Fibroblast of lung (primary cell): ENCODE measurements around the gene INHBE. TPM values are rescaled to one million over a fixed set of nuclear protein-coding genes. Genes with fewer than 3 reads are reported as not detected.

ENCODE experiments used
- DNase-seq, 2 donors: peaks; one replicate each; pipeline versions ENCODE4 v3.0.0 to v3.0.0-alpha.2; 2010; ENCODE audit warnings: low read depth in 2 of 2
- H2AFZ ChIP-seq: 2 replicates; pipeline ENCODE4 v1.5.1; 2012; ENCODE audit warnings: low read length, control low read depth, inconsistent platforms
- H3K27ac ChIP-seq: 2 replicates; pipeline ENCODE4 v1.5.1; 2011; ENCODE audit warnings: low read length, control low read depth; ENCODE audit not compliant: insufficient read depth
- H3K27me3 ChIP-seq: 2 replicates; pipeline ENCODE4 v1.5.1; 2011; ENCODE audit warnings: mild to moderate bottlenecking, low read length; ENCODE audit not compliant: control insufficient read depth, insufficient read depth
- H3K36me3 ChIP-seq: 2 replicates; pipeline ENCODE4 v1.5.1; 2011; ENCODE audit warnings: low read length; ENCODE audit not compliant: control insufficient read depth, insufficient read depth
- H3K4me1 ChIP-seq: 2 replicates; pipeline ENCODE4 v1.5.1; 2011; ENCODE audit warnings: low read length; ENCODE audit not compliant: control insufficient read depth, insufficient read depth; ENCODE audit errors: extremely low read depth
- H3K4me2 ChIP-seq: 2 replicates; pipeline ENCODE4 v1.5.1; 2011; ENCODE audit warnings: low read length, control low read depth; ENCODE audit not compliant: insufficient read depth; ENCODE audit errors: extremely low read depth
- H3K4me3 ChIP-seq, 4 experiments: fragments of 200-600 bp in 1 of 4; sonication (generic) in 1 of 4; replicated peaks in 1 of 4; 2 replicates each; pipeline ENCODE4 v1.5.1; 2011 to 2016; ENCODE audit warnings: low read length in 4 of 4, low read depth in 3 of 4, mild to moderate bottlenecking in 3 of 4, control low read depth in 2 of 4, inconsistent platforms in 1 of 4, mixed read lengths in 1 of 4; ENCODE audit not compliant: insufficient read depth in 1 of 4; ENCODE audit errors: control extremely low read depth in 1 of 4
- H3K79me2 ChIP-seq: 2 replicates; pipeline ENCODE4 v1.5.1; 2012; ENCODE audit warnings: mild to moderate bottlenecking, low read length, inconsistent platforms; ENCODE audit not compliant: control insufficient read depth, insufficient read depth
- H3K9ac ChIP-seq: 2 replicates; pipeline ENCODE4 v1.5.1; 2011; ENCODE audit warnings: mild to moderate bottlenecking, low read length, control low read depth; ENCODE audit not compliant: insufficient read depth
- H3K9me3 ChIP-seq: 2 replicates; pipeline ENCODE4 v1.5.1; 2012; ENCODE audit warnings: low read depth, low read length; ENCODE audit not compliant: control insufficient read depth, insufficient read depth
- H4K20me1 ChIP-seq: 2 replicates; pipeline ENCODE4 v1.5.1; 2011; ENCODE audit warnings: low read length; ENCODE audit not compliant: control insufficient read depth, insufficient read depth; ENCODE audit errors: extremely low read depth
- CTCF ChIP-seq, 2 donors: IDR thresholded peaks in 1 of 2; conservative IDR thresholded peaks in 1 of 2; 1 replicate in 1 of 2; 2 replicates in 1 of 2; pipeline ENCODE4 v1.5.1; 2011 to 2012; ENCODE audit warnings: low read length in 2 of 2, control low read depth in 1 of 2, inconsistent platforms in 1 of 2, low read depth in 1 of 2, mild to moderate bottlenecking in 1 of 2
- EZH2 ChIP-seq: IDR thresholded peaks from 2 replicates; pipeline ENCODE4 v1.5.1; 2012; ENCODE audit warnings: low read length, control low read depth, mild to moderate bottlenecking; ENCODE audit errors: missing control alignments
- polyA plus RNA-seq, 2 donors: library from polyadenylated mRNA; depleted of rRNA in 1 of 2; stranded (reverse) in 1 of 2; unstranded in 1 of 2; fragments of >200 nt; gene quantifications; 2 replicates each; pipeline ENCODE4 v1.2.1, GENCODE V29; 2011 to 2012; ENCODE audit warnings: missing spikeins in 1 of 2
- total RNA-seq: library from RNA; depleted of rRNA; stranded (reverse); fragments of >200 nt; gene quantifications from 2 replicates; pipeline ENCODE4 v1.2.1, GENCODE V29; 2014

Gene INHBE
- total and polyA plus RNA-seq, 2 donors (not counting 1 experiment from before 2014, with no cell fraction given), result 0.67 to 26.4 TPM

- Histone ChIP-seq H4K20me1 (no peaks in the 10 kb centered on the region), H3K4me3 (peak overlapping the region in 1 of 4 experiments; percentile 59), H3K79me2 (no peaks in the 10 kb centered on the region), H3K4me2 (no peak overlapping the region), H3K36me3 (no peaks in the 10 kb centered on the region), H3K9me3 (no peaks in the 10 kb centered on the region), H2AFZ (no peak overlapping the region), H3K4me1 (peaks cover 25% of the 10 kb centered on the region), H3K27ac (no peak overlapping the region), H3K27me3 (no peaks in the 10 kb centered on the region), H3K9ac (no peak overlapping the region)
- no peak for DNase-seq
- no peak for TF ChIP-seq CTCF (conservative IDR thresholded peaks at IDR 0.05 in 1 of 2, IDR thresholded peaks at IDR 0.05 in 1 of 2; ENCODE audit: low read depth in 1 of 2, low read length in 2 of 2)
- TF ChIP-seq EZH2, result no peak
These were observed 452 bp downstream of the INHBE start for GRCh38 chr12:57455374-57456144.

GRCh38 chr12:57456145-57456700 lies 1.1 kb downstream of the INHBE start:
- Histone ChIP-seq H3K79me2 (no peaks in the 10 kb centered on the region), H3K27me3 (no peaks in the 10 kb centered on the region), H3K9me3 (no peaks in the 10 kb centered on the region), H3K9ac (no peak overlapping the region), H3K27ac (no peak overlapping the region), H3K4me2 (no peak overlapping the region), H3K36me3 (no peaks in the 10 kb centered on the region), H3K4me3 (peak overlapping the region in 1 of 4 experiments; percentile 59), H4K20me1 (no peaks in the 10 kb centered on the region), H2AFZ (no peak overlapping the region), H3K4me1 (peaks cover 23% of the 10 kb centered on the region)
- DNase-seq, result peak; percentile 29 to 37
- TF ChIP-seq EZH2 (no peak), CTCF (conservative IDR thresholded peaks at IDR 0.05 in 1 of 2, IDR thresholded peaks at IDR 0.05 in 1 of 2; ENCODE audit: low read depth in 1 of 2, low read length in 2 of 2) (peak; percentile 35 to 61)

- Histone ChIP-seq H3K9ac (no peak overlapping the region), H3K27ac (no peak overlapping the region), H3K4me2 (no peak overlapping the region), H3K4me3 (peak overlapping the region in 1 of 4 experiments; percentile 59), H4K20me1 (no peaks in the 10 kb centered on the region), H3K4me1 (peaks cover 19% of the 10 kb centered on the region), H3K9me3 (no peaks in the 10 kb centered on the region), H3K79me2 (no peaks in the 10 kb centered on the region), H2AFZ (no peak overlapping the region), H3K36me3 (no peaks in the 10 kb centered on the region), H3K27me3 (no peaks in the 10 kb centered on the region)
- DNase-seq, result no peak
- TF ChIP-seq EZH2, result no peak
- TF ChIP-seq CTCF (conservative IDR thresholded peaks at IDR 0.05 in 1 of 2, IDR thresholded peaks at IDR 0.05 in 1 of 2; ENCODE audit: low read depth in 1 of 2, low read length in 2 of 2), result no peak
These were observed 1.8 kb downstream of the INHBE start for GRCh38 chr12:57456737-57457490.
